ENCODE data around the gene ATXN1. TPM values are rescaled to one million over a fixed set of nuclear protein-coding genes. Genes with fewer than 3 reads are reported as not detected.
"Not testable (repeated sequence)": the region's sequence is repeated elsewhere in the genome, so short reads cannot be mapped to it uniquely, and the experiment has no call there.

Gene ATXN1
- total RNA-seq, 3 donors from 2014 or later = 30.4 to 87.3 (median 50.1) TPM

GRCh38 chr6:16623029-16623653, 138.1 kb downstream of the ATXN1 start:
- DNase-seq (no peak), ATAC-seq (no peak)
- H3K36me3 ChIP-seq (ENCODE audit: low read depth) = no peaks in the 10 kb centered on the region
- H3K4me1 ChIP-seq (ENCODE audit: low read depth) = no peaks in the 10 kb centered on the region
- intact Hi-C loops (cut with DNase I, micrococcal nuclease) = no loop called here
- no peak overlapping the region for H3K4me3 ChIP-seq
- TF ChIP-seq, protein P1, sequence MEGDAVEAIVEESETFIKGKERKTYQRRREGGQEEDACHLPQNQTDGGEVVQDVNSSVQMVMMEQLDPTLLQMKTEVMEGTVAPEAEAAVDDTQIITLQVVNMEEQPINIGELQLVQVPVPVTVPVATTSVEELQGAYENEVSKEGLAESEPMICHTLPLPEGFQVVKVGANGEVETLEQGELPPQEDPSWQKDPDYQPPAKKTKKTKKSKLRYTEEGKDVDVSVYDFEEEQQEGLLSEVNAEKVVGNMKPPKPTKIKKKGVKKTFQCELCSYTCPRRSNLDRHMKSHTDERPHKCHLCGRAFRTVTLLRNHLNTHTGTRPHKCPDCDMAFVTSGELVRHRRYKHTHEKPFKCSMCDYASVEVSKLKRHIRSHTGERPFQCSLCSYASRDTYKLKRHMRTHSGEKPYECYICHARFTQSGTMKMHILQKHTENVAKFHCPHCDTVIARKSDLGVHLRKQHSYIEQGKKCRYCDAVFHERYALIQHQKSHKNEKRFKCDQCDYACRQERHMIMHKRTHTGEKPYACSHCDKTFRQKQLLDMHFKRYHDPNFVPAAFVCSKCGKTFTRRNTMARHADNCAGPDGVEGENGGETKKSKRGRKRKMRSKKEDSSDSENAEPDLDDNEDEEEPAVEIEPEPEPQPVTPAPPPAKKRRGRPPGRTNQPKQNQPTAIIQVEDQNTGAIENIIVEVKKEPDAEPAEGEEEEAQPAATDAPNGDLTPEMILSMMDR (IDR thresholded peaks at IDR 0.05) = no peak
- H3K9me3 ChIP-seq = no peaks in the 10 kb centered on the region

GRCh38 chr6:16622193-16622592, 139.1 kb downstream of the ATXN1 start:
- intact Hi-C loops (cut with DNase I, micrococcal nuclease) = no loop called here
- TF ChIP-seq, protein P1 (IDR thresholded peaks at IDR 0.05) = no peak
- Histone ChIP-seq H3K4me3 (no peak overlapping the region), H3K9me3 (no peaks in the 10 kb centered on the region), H3K4me1 (ENCODE audit: low read depth) (no peaks in the 10 kb centered on the region), H3K36me3 (ENCODE audit: low read depth) (no peaks in the 10 kb centered on the region)
- no peak for DNase-seq
- no peak for ATAC-seq

GRCh38 chr6:16621002-16621401, 140.3 kb downstream of the ATXN1 start:
- intact Hi-C loops (cut with DNase I, micrococcal nuclease) = no loop called here

GRCh38 chr6:16619777-16620176, 141.5 kb downstream of the ATXN1 start:
- TF ChIP-seq, protein P1 (IDR thresholded peaks at IDR 0.05) = no peak
- intact Hi-C loops (cut with DNase I, micrococcal nuclease) = no loop called here
- H3K36me3 ChIP-seq (ENCODE audit: low read depth) = no peaks in the 10 kb centered on the region
- peak; percentile 24 for ATAC-seq
- no peaks in the 10 kb centered on the region for H3K4me1 ChIP-seq (ENCODE audit: low read depth)
- no peak for DNase-seq
- H3K9me3 ChIP-seq = no peaks in the 10 kb centered on the region
- no peak overlapping the region for H3K4me3 ChIP-seq

More at GRCh38 chr6:16621002-16621401, 140.3 kb downstream of the ATXN1 start:
- ATAC-seq (no peak), DNase-seq (no peak)
- TF ChIP-seq, protein P1 (IDR thresholded peaks at IDR 0.05) = no peak
- no peaks in the 10 kb centered on the region for H3K36me3 ChIP-seq (ENCODE audit: low read depth)
- H3K4me1 ChIP-seq (ENCODE audit: low read depth) = no peaks in the 10 kb centered on the region
- no peak overlapping the region for H3K4me3 ChIP-seq
- H3K9me3 ChIP-seq = no peaks in the 10 kb centered on the region

- no peak for DNase-seq
- TF ChIP-seq, protein P1 (IDR thresholded peaks at IDR 0.05) = no peak
- intact Hi-C loops (cut with DNase I, micrococcal nuclease) = no loop called here
- Histone ChIP-seq H3K4me1 (ENCODE audit: low read depth) (no peaks in the 10 kb centered on the region), H3K4me3 (no peak overlapping the region), H3K36me3 (ENCODE audit: low read depth) (no peaks in the 10 kb centered on the region), H3K9me3 (no peaks in the 10 kb centered on the region)
- ATAC-seq = no peak
Measured at GRCh38 chr6:16618962-16619361, 142.3 kb downstream of the ATXN1 start.

DNA sequence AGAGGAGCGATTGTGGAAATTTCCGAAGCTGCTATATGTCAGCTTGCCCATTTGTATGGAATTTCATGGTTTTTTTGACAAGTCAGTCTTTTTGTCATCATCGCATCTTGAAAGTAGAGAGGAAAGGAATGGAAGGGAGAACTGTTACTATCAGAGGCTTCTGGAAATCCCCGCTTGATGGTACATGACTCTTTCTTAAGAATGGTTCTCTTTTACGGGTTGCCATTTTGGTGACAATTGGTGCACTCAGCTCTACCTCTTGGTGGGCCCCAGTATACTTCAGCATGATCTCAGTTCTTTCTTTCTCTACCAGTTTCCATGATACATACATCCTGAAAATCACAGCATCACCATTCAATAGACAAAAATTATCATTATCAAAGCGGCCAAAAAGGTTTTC, 146.0 kb downstream of the ATXN1 start:
- H3K36me3 ChIP-seq (ENCODE audit: low read depth); H3K4me1 ChIP-seq (ENCODE audit: low read depth); H3K9me3 ChIP-seq; H3K4me3 ChIP-seq; ATAC-seq; intact Hi-C loops (cut with DNase I, micrococcal nuclease); DNase-seq: not testable (repeated sequence)

DNA sequence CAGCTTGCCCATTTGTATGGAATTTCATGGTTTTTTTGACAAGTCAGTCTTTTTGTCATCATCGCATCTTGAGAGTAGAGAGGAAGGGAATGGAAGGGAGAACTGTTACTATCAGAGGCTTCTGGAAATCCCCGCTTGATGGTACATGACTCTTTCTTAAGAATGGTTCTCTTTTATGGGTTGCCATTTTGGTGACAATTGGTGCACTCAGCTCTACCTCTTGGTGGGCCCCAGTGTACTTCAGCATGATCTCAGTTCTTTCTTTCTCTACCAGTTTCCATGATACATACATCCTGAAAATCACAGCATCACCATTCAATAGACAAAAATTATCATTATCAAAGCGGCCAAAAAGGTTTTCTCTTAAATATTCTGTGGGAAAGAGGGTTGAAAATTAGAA, 147.1 kb downstream of the ATXN1 start:
- H3K36me3 ChIP-seq (ENCODE audit: low read depth); intact Hi-C loops (cut with DNase I, micrococcal nuclease); DNase-seq; H3K4me3 ChIP-seq; H3K9me3 ChIP-seq; H3K4me1 ChIP-seq (ENCODE audit: low read depth); ATAC-seq: not testable (repeated sequence)

DNA sequence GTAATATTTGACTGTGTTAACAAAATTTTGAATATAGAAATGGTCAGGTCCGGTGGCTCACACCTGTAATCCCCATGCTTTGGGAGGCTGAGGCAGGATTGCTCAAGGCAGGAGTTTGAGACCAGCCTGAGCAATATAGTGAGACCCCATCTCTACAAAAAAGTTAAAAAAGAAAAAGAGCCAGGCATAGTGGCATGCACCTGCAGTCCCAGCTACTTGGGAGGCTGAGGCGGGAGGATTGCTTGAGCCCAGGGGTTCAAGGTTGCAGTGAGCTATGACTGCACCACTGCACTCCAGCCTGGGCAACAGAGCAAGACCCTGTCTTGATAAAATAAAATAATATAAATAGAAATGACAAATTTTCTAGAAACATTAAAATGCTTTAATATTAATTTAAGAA, 147.8 kb downstream of the ATXN1 start:
- H3K4me3 ChIP-seq; H3K4me1 ChIP-seq (ENCODE audit: low read depth); DNase-seq; ATAC-seq; H3K36me3 ChIP-seq (ENCODE audit: low read depth); H3K9me3 ChIP-seq; intact Hi-C loops (cut with DNase I, micrococcal nuclease): not testable (repeated sequence)

Measured in mucosa of descending colon (tissue), 3 donors.